Mesendoderm (in vitro differentiated cells): ENCODE measurements around the gene TRAK1.

Experiments used
- DNase-seq: peaks from one replicate; pipeline ENCODE4 v3.0.0; 2013
- H2AK5ac ChIP-seq: 2 replicates; pipeline ENCODE4 v1.6.1; 2013; ENCODE audit warnings: low read length, inconsistent platforms
- H2BK120ac ChIP-seq: 2 replicates; pipeline ENCODE4 v1.6.1; 2013; ENCODE audit warnings: low read depth, mild to moderate bottlenecking, low read length, moderate library complexity, mixed read lengths
- H2BK15ac ChIP-seq: replicated peaks from 2 replicates; pipeline ENCODE4 v1.6.1; 2013; ENCODE audit warnings: low read depth, mild to moderate bottlenecking, moderate library complexity
- H2BK5ac ChIP-seq: 2 replicates; pipeline ENCODE4 v1.6.1; 2013; ENCODE audit warnings: low read length, inconsistent platforms
- H3K18ac ChIP-seq: 2 replicates; pipeline ENCODE4 v1.6.1; 2013; ENCODE audit warnings: mild to moderate bottlenecking, low read length, mixed read lengths
- H3K23ac ChIP-seq: one replicate; pipeline ENCODE4 v1.6.1; 2013; ENCODE audit warnings: low read length
- H3K27ac ChIP-seq: 2 replicates; pipeline ENCODE4 v1.5.1; 2013; ENCODE audit warnings: low read depth, mild to moderate bottlenecking, inconsistent platforms, low read length, moderate library complexity
- H3K27me3 ChIP-seq: 2 replicates; pipeline ENCODE4 v1.6.1; 2013; ENCODE audit warnings: low read length, control low read depth, mild to moderate bottlenecking, inconsistent platforms; ENCODE audit not compliant: insufficient read depth, poor library complexity
- H3K36me3 ChIP-seq: 2 replicates; pipeline ENCODE4 v1.6.1; 2013; ENCODE audit warnings: low read length, inconsistent platforms; ENCODE audit not compliant: control insufficient read depth, insufficient read depth
- H3K4ac ChIP-seq: one replicate; pipeline ENCODE4 v1.6.1; 2013; ENCODE audit warnings: low read depth, mild to moderate bottlenecking, low read length, moderate library complexity
- H3K4me1 ChIP-seq: 2 replicates; pipeline ENCODE4 v1.6.1; 2013; ENCODE audit warnings: low read depth, low read length, inconsistent platforms; ENCODE audit not compliant: control insufficient read depth
- H3K4me2 ChIP-seq: 2 replicates; pipeline ENCODE4 v1.6.1; 2013; ENCODE audit warnings: low read length
- H3K4me3 ChIP-seq: 2 replicates; pipeline ENCODE4 v1.5.1; 2013; ENCODE audit warnings: mild to moderate bottlenecking, low read length
- H3K56ac ChIP-seq: one replicate; pipeline ENCODE4 v1.6.1; 2013; ENCODE audit warnings: low read length
- H3K79me1 ChIP-seq: 2 replicates; pipeline ENCODE4 v1.6.1; 2013; ENCODE audit warnings: low read length, inconsistent platforms
- H3K79me2 ChIP-seq: 2 replicates; pipeline ENCODE4 v1.6.1; 2013; ENCODE audit warnings: mild to moderate bottlenecking, low read length; ENCODE audit not compliant: control insufficient read depth, insufficient read depth
- H3K9ac ChIP-seq: 2 replicates; pipeline ENCODE4 v1.6.1; 2013; ENCODE audit warnings: low read length, inconsistent platforms
- H4K5ac ChIP-seq: one replicate; pipeline ENCODE4 v1.6.1; 2013; ENCODE audit warnings: low read length
- H4K8ac ChIP-seq: one replicate; pipeline ENCODE4 v1.6.1; 2013; ENCODE audit warnings: low read depth, mild to moderate bottlenecking, control low read depth, low read length, moderate library complexity
- WGBS: extraction: QIAGEN DNeasy Blood & Tissue Kit; methylation state at CpG from one replicate; pipeline ENCODE4 v1.1.7; 2013; ENCODE audit warnings: low lambda C conversion rate, missing lambda C conversion rate; ENCODE audit not compliant: insufficient coverage; ENCODE audit errors: extremely low coverage; 5-methylcytosine and 5-hydroxymethylcytosine counted together

Gene TRAK1

DNA sequence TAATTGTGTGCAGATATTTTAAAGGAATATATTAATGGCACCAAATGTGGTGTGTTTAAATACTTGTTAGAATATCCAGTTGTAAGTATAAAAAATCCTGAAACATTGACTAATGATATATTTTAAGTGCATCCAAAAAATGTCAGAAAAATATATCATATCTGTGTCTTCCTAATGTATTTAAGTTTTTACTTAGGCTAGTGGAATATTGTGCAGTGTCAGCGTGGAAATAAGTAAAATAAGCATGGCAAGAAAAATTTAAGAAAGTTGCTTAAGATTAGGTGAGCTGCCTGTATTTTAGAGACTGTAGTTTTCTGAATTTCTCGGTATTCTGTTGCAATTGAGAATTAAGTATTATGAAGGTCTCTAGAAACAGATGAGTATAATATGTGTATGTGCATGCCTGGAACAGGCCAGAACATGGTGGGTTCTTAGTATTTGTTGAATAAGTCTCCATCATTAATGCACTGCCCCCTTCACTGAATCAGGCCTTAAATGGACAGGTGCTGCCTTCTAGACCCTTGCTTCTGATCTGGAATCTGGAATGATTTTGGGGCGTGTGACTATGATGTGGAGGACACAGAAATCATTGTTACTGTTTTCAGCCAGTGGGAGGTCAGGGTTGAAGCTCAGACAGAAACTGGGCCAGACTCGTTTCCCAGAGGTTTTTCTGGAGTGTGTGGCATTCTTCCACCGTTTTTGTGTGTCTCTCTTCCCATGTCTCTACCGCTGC is 86.1 kb downstream of the TRAK1 start:
- H3K4me2 ChIP-seq, result no peak overlapping the region
- no peak overlapping the region for H3K56ac ChIP-seq
- no peak overlapping the region for H2AK5ac ChIP-seq
- no peak overlapping the region for H2BK120ac ChIP-seq
- peaks cover 8% of the 10 kb centered on the region for H3K79me1 ChIP-seq
- no peaks in the 10 kb centered on the region for H3K4me1 ChIP-seq
- H3K18ac ChIP-seq, result no peak overlapping the region
- H3K23ac ChIP-seq, result no peak overlapping the region
- H3K79me2 ChIP-seq, result peaks cover 6% of the 10 kb centered on the region
- H4K8ac ChIP-seq, result no peak overlapping the region
- no CpG with 5 or more reads among the region's 6 CpGs for WGBS
- H3K36me3 ChIP-seq, result no peaks in the 10 kb centered on the region
- H2BK5ac ChIP-seq, result no peak overlapping the region
- H3K9ac ChIP-seq, result no peak overlapping the region
- DNase-seq, result no peak
- H3K27ac ChIP-seq, result no peak overlapping the region
- H3K4ac ChIP-seq, result no peak overlapping the region
- H3K27me3 ChIP-seq, result no peaks in the 10 kb centered on the region
- H4K5ac ChIP-seq, result no peak overlapping the region
- H3K4me3 ChIP-seq, result no peak overlapping the region
- H2BK15ac ChIP-seq, result no peak overlapping the region

DNA sequence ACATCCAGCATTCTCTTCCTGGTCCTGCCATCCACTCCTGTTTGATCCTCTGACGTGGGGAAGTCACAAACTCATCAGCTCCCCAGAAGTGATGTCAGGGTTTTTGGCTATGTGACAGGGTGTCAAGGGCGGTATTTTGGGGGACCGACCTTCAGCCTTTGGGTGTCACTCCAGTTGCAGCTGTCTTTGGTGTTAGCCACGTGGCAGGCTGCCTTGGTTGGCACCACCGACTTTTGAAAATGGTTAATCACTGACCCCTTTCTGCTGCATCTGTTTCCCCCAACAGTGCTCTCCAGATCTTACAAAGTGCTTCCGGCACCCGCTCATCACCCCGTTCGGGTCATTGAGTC is 86.6 kb downstream of the TRAK1 start:
- no peak overlapping the region for H2AK5ac ChIP-seq
- no peak overlapping the region for H4K5ac ChIP-seq
- H3K79me1 ChIP-seq, result peaks cover 8% of the 10 kb centered on the region
- no peak overlapping the region for H3K27ac ChIP-seq
- peaks cover 6% of the 10 kb centered on the region for H3K79me2 ChIP-seq
- H3K4me3 ChIP-seq, result no peak overlapping the region
- no peak overlapping the region for H2BK120ac ChIP-seq
- no peak overlapping the region for H2BK15ac ChIP-seq
- no peak overlapping the region for H3K9ac ChIP-seq
- WGBS, result no CpG with 5 or more reads among the region's 9 CpGs
- H3K36me3 ChIP-seq, result no peaks in the 10 kb centered on the region
- no peak overlapping the region for H3K18ac ChIP-seq
- no peak overlapping the region for H3K4me2 ChIP-seq
- H3K23ac ChIP-seq, result no peak overlapping the region
- H3K4me1 ChIP-seq, result no peaks in the 10 kb centered on the region
- no peak overlapping the region for H3K4ac ChIP-seq
- DNase-seq, result no peak
- no peak overlapping the region for H3K56ac ChIP-seq
- no peaks in the 10 kb centered on the region for H3K27me3 ChIP-seq
- H4K8ac ChIP-seq, result no peak overlapping the region
- H2BK5ac ChIP-seq, result no peak overlapping the region

DNA sequence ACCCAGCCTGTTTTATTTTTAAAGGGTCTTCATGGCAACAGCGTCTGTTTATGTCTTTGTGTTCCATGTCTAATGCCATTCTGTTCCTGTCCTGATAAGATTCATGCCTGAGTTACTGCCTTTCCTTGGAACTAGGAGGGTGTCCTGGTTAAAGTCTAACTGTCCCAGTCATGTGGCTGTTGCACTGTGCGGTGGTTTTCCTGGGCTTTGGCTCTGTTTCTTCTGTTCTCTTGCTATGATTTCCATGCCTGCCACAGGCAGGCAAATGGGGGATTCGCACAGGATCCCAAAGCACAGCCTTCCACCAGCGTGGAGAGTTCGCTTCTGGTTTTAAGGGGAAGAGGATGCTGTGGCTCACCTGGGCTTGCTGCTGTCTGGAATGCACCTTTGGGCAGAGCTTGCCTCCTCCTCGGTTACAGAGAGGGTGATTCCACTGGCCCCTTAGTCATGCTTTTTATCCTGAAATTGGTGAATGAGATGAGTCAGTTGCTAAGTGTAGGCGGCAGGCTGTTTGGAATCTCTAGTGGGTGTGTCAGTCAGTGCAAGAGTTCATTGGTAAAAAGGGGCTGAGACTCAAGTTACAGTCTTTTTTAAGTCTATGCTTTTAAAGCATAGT is 88.1 kb downstream of the TRAK1 start:
- no peak overlapping the region for H2AK5ac ChIP-seq
- H3K56ac ChIP-seq, result no peak overlapping the region
- H3K79me2 ChIP-seq, result no peaks in the 10 kb centered on the region
- H2BK120ac ChIP-seq, result no peak overlapping the region
- H3K36me3 ChIP-seq, result no peaks in the 10 kb centered on the region
- no peak overlapping the region for H3K18ac ChIP-seq
- no peak overlapping the region for H4K5ac ChIP-seq
- peak; percentile 93 for DNase-seq
- no peak overlapping the region for H3K27ac ChIP-seq
- H4K8ac ChIP-seq, result no peak overlapping the region
- no peak overlapping the region for H3K9ac ChIP-seq
- no peak overlapping the region for H3K4ac ChIP-seq
- no peak overlapping the region for H3K4me3 ChIP-seq
- no peak overlapping the region for H3K23ac ChIP-seq
- WGBS, result no CpG with 5 or more reads among the region's 7 CpGs
- H2BK5ac ChIP-seq, result no peak overlapping the region
- no peak overlapping the region for H2BK15ac ChIP-seq
- H3K4me1 ChIP-seq, result no peaks in the 10 kb centered on the region
- no peak overlapping the region for H3K4me2 ChIP-seq
- peaks cover 4% of the 10 kb centered on the region for H3K79me1 ChIP-seq
- H3K27me3 ChIP-seq, result no peaks in the 10 kb centered on the region

DNA sequence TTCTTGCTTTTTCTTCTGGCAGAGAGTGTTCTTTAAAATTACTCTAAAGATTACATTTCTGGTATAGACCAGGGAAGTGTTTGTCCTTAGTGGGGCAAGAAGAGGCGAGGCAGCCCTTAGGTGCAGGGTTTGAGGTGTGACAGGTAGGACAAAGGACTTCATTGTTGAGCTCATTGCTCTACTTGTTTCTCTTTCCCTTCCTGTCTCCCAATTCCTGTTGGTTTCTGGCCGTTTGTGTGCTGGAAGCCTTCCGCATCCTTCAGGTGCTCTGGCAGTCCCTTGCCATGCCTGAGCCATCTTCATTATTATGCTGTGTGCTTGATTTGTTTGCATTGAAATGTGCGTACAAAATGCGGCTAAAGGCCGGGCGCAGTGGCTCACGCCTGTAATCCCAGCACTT is 89.7 kb downstream of the TRAK1 start:
- Histone ChIP-seq H4K8ac (no peak overlapping the region), H2BK15ac (no peak overlapping the region), H3K36me3 (no peaks in the 10 kb centered on the region), H2BK5ac (no peak overlapping the region), H3K79me1 (peaks cover 4% of the 10 kb centered on the region), H3K9ac (no peak overlapping the region), H3K4me1 (no peaks in the 10 kb centered on the region), H2BK120ac (no peak overlapping the region), H3K4me2 (no peak overlapping the region), H3K27me3 (no peaks in the 10 kb centered on the region), H3K23ac (no peak overlapping the region), H3K27ac (no peak overlapping the region), H2AK5ac (no peak overlapping the region), H3K18ac (no peak overlapping the region), H3K4me3 (no peak overlapping the region), H3K4ac (no peak overlapping the region), H3K56ac (no peak overlapping the region), H3K79me2 (no peaks in the 10 kb centered on the region), H4K5ac (no peak overlapping the region)
- no peak for DNase-seq
- no CpG with 5 or more reads among the region's 8 CpGs for WGBS

DNA sequence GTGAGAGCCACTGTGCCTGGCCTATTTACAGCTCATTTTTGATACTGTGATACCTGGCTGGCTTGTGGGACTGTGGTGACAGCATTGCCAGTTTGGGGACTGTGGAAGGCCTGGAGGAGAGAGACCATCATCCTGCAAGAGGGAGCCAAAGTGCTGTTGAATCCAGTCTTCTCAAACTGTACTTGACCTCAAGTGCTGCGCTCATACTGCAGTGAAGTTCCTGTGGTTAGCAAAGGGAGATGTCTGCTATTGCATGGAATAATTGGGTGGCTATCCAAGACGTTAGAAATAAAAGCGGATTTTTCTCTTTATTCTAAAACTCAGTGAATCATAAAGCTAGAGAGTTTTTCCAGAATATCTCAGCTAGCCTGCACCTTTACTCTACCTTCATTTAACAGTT is 91.4 kb downstream of the TRAK1 start:
- H3K4me2 ChIP-seq, result no peak overlapping the region
- H3K56ac ChIP-seq, result no peak overlapping the region
- H2AK5ac ChIP-seq, result no peak overlapping the region
- H3K4me3 ChIP-seq, result no peak overlapping the region
- peaks cover 3% of the 10 kb centered on the region for H3K79me1 ChIP-seq
- H2BK5ac ChIP-seq, result no peak overlapping the region
- H3K9ac ChIP-seq, result no peak overlapping the region
- no peak overlapping the region for H3K23ac ChIP-seq
- WGBS, result no CpG with 5 or more reads among the region's 3 CpGs
- no peaks in the 10 kb centered on the region for H3K4me1 ChIP-seq
- H3K4ac ChIP-seq, result no peak overlapping the region
- H4K8ac ChIP-seq, result no peak overlapping the region
- H3K27me3 ChIP-seq, result no peaks in the 10 kb centered on the region
- no peak overlapping the region for H2BK120ac ChIP-seq
- H3K27ac ChIP-seq, result no peak overlapping the region
- H3K79me2 ChIP-seq, result no peaks in the 10 kb centered on the region
- H2BK15ac ChIP-seq, result no peak overlapping the region
- no peak overlapping the region for H4K5ac ChIP-seq
- H3K36me3 ChIP-seq, result no peaks in the 10 kb centered on the region
- no peak for DNase-seq
- H3K18ac ChIP-seq, result no peak overlapping the region
